ENCODE results near the gene SPTB. TPM values are rescaled to one million over a fixed set of nuclear protein-coding genes. Genes with fewer than 3 reads are reported as not detected.
A peak's percentile ranks its signal among the peaks of the same experiment; 100 is the strongest.
"Not testable (repeated sequence)": the region's sequence is repeated elsewhere in the genome, so short reads cannot be mapped to it uniquely, and the experiment has no call there.

Gene SPTB
- total RNA-seq, 1 donor from 2014 or later: 16.7 TPM

GRCh38 chr14:64825006-64825405, 54.7 kb downstream of the SPTB start:
- FAIRE-seq: no peak
- no peak for DNase-seq (ENCODE audit: low spot score in 2 of 2)

DNA sequence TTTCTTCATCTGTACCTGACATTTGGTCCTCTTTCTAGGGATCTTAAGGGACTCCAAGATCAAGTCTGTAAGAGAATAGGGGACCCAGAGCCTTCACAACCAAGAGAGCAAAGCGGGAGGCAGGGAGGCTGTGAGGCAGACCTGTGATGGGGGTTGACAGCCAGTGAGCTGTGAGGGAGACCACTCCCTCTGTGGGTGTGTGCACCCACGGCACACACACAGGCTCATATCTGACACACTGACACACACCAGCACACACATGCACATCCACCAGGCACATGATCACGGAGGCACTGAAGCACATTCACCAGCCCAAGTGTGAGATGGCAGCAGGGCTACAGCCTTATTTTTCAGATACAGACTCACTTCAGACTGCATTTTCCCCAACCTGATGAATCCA, 55.2 kb downstream of the SPTB start:
- DNase-seq (ENCODE audit: low spot score in 2 of 2): no peak
- FAIRE-seq: no peak

DNA sequence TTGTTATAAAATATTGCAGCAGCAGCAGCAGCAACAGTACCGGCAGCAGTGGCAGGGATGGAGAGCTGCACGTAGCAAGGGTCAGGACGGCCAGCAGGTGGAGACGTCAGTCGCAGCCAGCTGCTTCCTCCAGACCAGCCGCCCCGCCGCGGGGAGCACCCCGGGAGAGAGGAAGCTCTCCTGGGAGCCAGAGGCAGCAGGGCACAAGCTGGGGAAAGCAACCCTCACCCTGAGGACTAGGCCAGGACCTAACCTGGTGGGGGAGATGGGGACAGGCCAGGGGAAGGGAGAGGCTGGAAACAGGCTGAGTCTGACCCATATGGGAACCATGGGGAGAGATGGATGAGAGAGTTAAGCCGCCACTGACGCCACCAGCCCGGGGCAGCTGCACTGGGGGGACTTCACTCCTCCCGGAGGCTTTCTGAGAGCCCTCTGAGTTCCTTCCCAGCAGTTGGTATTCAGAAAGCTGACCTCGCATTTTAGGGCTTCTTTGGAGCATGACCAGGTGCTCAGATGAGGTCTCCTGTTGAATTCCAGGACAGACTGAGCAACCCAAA, 56.3 kb downstream of the SPTB start:
- FAIRE-seq (no peak), DNase-seq (ENCODE audit: low spot score in 2 of 2) (peak; percentile 49 to 83)

GRCh38 chr14:64821651-64822050, 58.1 kb downstream of the SPTB start:
- DNase-seq (ENCODE audit: low spot score in 2 of 2): no peak
- no peak for FAIRE-seq

GRCh38 chr14:64818151-64818550, 61.6 kb downstream of the SPTB start:
- no peak for DNase-seq (ENCODE audit: low spot score in 2 of 2)
- no peak for FAIRE-seq

- no peak for FAIRE-seq
- no peak for DNase-seq (ENCODE audit: low spot score in 2 of 2)
Measured at GRCh38 chr14:64817631-64818030, 62.1 kb downstream of the SPTB start.

DNA sequence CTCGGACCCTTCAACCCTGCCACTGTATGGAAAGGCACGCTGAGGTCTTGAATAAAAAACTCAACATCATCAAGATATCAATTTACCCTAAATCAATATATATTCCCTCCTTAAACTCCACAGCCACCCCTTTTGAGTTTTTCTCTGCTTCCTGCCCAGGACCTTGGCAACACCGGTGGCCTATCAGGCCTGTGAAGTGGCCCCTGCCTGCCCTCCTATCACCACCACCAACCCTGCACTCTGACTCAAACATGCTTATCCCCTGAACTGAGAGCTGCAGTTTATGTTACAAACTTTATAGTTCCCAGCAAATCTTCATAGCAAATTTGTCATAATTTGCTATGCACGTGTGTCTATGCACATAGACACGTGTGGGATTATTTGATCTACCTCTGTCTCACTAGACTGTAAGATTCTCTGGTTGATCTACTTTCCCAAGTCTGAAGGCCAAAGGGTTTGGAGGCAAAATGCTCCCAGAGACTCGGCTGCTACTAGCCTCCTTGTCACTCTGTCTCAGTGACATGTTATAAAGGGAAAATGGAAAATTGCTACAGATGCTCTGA, 63.4 kb downstream of the SPTB start:
- DNase-seq (ENCODE audit: low spot score in 2 of 2): no peak
- FAIRE-seq: no peak

- DNase-seq (ENCODE audit: low spot score in 2 of 2) (no peak), FAIRE-seq (no peak)
Measured at GRCh38 chr14:64815257-64815656, 64.5 kb downstream of the SPTB start.

GRCh38 chr14:64812412-64812811, 67.3 kb downstream of the SPTB start:
- FAIRE-seq: no peak
- no peak for DNase-seq (ENCODE audit: low spot score in 2 of 2)

DNA sequence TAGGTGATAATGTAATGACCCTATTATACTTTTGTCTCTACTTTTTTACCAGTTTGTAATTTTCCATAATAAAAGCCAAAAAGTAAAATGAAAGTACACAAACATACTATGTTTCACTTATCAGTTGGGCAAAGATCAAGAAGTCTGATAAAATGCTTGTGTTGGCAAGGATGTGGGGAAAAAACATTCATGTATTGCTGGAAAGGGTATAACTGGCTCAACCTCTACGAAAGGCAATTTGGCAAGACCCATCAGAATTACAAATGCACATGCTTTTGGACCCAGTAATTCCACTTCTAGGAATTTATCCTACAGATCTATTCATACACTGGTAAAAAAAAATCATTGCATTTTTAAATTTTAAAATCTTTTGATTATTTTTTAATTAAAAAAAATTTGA, 68.0 kb downstream of the SPTB start:
- DNase-seq (ENCODE audit: low spot score in 2 of 2) (no peak), FAIRE-seq (no peak)

DNA sequence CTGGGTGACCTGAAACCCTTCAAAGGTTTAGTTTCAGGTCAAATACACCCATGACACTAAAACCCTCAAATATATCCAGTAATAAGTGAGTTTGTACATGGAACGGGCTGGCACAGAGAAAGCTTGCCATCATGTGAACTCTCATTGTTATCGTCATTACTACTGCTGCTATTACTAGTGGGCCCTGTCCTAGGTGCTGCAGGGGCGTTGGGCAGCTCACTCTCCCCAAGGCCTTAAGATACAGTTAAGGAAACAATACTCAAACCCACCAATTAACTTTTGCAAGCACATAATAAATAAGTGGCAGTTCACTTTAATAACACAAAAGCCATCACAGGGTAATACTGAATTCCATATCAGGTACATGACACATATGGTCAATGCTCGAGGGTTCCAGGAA, 71.3 kb downstream of the SPTB start:
- DNase-seq (ENCODE audit: low spot score in 2 of 2): no peak
- no peak for FAIRE-seq

GRCh38 chr14:64807551-64807950, 72.2 kb downstream of the SPTB start:
- no peak for DNase-seq (ENCODE audit: low spot score in 2 of 2)
- FAIRE-seq: no peak

DNA sequence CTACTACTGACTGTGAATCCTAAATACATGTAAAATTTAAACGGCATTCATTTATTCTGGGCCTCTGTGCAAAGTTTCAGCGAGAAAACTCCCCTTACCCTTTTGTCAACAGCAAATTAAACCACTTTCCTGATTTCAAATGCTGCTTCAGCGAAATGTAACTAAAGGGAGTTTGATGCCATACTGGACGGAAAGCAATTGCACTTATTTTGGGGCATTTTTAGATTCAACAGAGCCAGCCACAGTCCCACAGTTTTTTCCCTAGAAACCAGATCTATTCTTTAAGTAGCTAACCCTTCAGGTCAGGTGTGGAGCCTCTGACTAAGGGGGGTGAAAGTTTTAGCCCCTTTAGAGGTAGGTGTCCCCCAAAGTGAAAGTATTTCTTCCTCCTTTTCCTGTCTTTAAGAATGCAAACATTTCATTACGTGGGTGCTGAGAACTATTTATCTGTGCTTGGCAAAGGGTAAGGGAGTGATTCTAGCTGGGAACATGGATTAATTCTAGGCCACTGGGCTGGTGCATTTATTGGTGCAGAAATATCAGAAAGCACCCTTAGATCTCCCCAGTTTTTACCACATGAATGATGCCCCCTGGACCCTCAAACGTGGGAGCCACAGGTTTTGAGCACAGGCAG, 72.7 kb downstream of the SPTB start:
- no peak for DNase-seq (ENCODE audit: low spot score in 2 of 2)
- no peak for FAIRE-seq

GRCh38 chr14:64806202-64806861, 73.4 kb downstream of the SPTB start:
- no peak for DNase-seq (ENCODE audit: low spot score in 2 of 2)
- no peak for FAIRE-seq

DNA sequence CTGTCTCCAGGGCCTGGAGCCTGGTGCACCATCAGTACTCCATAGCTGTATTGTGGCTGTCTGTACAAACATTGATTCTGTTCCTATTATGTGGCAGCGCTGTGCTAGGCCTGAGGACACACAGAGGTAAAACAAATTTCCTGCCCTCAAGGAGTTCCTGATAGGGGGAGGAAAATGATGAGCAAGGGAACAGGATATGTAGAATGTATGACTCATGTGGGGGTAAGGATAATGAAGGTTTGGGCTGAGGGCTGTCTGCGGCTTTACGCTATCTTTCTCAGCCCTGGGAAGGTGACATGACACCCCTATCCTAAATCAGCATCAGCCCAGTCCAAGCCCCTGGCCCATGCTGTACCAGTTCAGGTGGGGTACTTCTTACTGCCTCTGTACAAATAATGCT, 74.1 kb downstream of the SPTB start:
- not testable (repeated sequence) for FAIRE-seq; DNase-seq (ENCODE audit: low spot score in 2 of 2)

DNA sequence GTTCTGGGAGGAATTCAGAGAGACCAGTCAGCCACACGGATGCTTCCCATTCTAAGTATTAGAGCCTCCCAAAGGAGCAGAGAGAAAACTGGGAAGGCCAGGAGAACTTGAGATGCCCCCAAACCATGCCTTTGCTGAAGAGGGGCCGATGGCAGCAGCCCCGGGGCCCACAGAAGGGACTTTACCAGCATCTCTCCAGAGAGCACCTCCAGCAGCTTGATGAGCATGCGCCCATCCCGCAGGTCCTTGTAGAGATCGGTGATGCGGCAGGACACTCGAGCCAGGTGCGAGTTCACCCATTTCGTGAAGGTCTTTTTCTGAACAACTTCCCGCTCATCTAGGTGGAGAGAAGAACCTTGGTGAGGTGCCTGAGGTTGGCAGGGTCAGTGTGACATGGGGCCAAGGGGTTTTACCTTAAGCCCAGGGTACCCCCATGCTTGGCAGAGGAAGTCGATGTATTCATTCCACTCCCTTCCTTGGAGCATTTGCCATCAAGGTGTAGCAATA, 74.9 kb downstream of the SPTB start:
- FAIRE-seq (no peak), DNase-seq (ENCODE audit: low spot score in 2 of 2) (no peak)

- FAIRE-seq (no peak), DNase-seq (ENCODE audit: low spot score in 2 of 2) (peak in 1 of 2 donors; percentile 48)
Measured at GRCh38 chr14:64801800-64802199, 77.9 kb downstream of the SPTB start.

DNA sequence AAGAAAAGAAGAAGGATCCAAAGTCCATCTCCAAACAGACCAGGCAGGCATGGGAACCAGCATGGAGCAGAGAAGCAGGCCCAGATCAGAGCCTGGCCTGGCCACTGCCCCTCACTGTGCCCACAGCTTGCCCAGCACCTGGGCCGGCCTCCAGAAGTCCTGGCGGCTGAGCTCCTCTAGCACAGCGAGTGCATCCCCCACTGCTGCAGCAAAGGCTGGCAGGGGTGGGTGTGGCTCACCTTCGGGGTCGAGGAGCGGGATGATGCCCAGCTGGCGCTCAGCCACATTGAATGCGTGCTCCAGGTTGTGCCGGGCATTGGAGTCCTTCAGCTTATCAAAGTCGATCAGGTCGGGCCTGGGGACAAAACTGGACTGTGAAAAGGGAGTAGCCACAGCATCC, 78.7 kb downstream of the SPTB start:
- FAIRE-seq (no peak), DNase-seq (ENCODE audit: low spot score in 2 of 2) (no peak)

GRCh38 chr14:64800000-64800399, 79.7 kb downstream of the SPTB start:
- FAIRE-seq: no peak
- DNase-seq (ENCODE audit: low spot score in 2 of 2): no peak

DNA sequence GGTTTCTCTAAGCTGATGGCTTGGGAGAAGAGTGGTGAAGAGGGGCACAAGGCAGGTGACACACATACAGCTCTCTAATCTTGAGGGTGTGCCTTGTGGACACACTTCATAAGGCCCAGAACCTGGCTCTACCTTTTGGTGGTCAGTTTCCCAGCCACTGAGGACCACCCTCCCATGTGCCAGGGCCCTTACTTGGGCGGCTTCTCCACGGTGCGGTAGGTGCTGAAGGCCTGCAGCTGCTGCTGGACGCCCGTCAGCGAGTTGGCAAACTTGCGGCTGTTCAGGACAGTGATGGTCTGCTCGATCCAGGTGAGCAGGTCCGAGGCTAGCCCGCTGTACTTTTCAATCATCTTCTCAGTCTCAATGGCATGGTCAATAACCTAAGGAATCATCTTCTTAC, 80.2 kb downstream of the SPTB start:
- DNase-seq (ENCODE audit: low spot score in 2 of 2): no peak
- FAIRE-seq: no peak

DNA sequence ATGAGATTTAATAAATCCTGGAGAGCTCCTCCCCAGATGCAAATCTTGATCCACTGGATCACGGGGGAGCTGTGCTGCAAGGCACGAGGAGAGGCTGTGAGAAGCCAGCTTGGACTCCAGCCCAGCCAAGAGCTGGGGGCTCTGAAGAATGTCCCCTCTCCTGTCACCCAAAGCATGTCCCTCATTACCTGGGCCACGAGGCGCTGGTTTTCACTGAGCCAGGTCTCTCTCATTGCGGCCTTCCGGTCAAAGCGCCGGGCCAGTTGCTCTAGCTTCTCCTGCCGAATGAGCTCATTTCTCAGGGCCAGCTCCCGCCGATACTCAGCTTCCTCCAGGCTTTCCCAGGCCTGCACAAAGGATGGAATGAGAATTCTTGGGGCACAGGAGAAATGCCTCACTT, 83.3 kb downstream of the SPTB start:
- DNase-seq (ENCODE audit: low spot score in 2 of 2): no peak
- FAIRE-seq: no peak

DNA sequence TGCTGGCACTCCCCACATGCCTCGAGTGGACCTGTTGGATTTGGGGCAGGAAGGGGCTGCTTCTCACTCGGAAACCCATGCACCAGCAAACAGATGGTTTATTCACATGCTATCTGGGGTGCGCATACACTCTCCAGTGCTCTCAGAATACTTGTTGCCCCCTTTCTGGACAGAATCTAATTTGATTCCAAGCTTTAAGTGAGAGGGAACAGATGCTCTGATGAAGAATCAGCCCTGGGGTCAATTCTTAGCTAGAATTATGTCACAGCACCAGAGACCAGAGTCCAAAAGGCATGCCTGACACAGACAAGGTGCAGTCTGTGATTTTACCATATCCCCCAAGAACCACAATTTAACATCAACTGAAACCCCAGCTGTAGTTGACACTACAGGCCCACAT, 83.8 kb downstream of the SPTB start:
- DNase-seq (ENCODE audit: low spot score in 2 of 2): no peak
- no peak for FAIRE-seq

Measured in frontal cortex (tissue), 4 donors.